GM12878 (cell line): Measurements from ENCODE around the gene SRSF2. TPM values are rescaled to one million over a fixed set of nuclear protein-coding genes. Genes with fewer than 3 reads are reported as not detected.

Experiments used
- ATAC-seq: fragments of 200-7000 bp; cut with Tn5 transposase; 3 replicates; pipeline ENCODE4 v1.9.1; 2020; ENCODE audit warnings: mild to moderate bottlenecking, moderate library complexity
- BruUV-seq: library from RNA; stranded (reverse); fragments of 400-500 nt; replicated peaks from 2 replicates; lab custom pipeline; 2021; lab: Mats Ljungman, UMichigan
- CTCF ChIA-PET: fragments of 300-600 bp; sonication (Branson Sonifier 250); formaldehyde crosslinking; extraction: SDS; loops from one replicate; lab custom pipeline; 2021; ENCODE audit warnings: inconsistent platforms; lab: Yijun Ruan, JAX
- POLR2A ChIA-PET: fragments of 350-600 bp; formaldehyde crosslinking; extraction: SDS; loops from one replicate; lab custom pipeline; 2021; ENCODE audit warnings: inconsistent platforms; lab: Charles Lee
- RAD21 ChIA-PET: fragments of 300-600 bp; sonication (Branson Sonifier 250); formaldehyde crosslinking; loops from one replicate; lab custom pipeline; 2023; ENCODE audit warnings: antibody characterized with exemption; ENCODE audit not compliant: unreplicated experiment; lab: Charles Lee
- SMC1A ChIA-PET: fragments of 300-600 bp; sonication (Branson Sonifier 250); formaldehyde crosslinking; loops from one replicate; lab custom pipeline; 2023; ENCODE audit not compliant: unreplicated experiment, uncharacterized antibody; lab: Charles Lee
- DNase-seq: peaks from one replicate; pipeline ENCODE4 v3.0.0-alpha.2; 2011; ENCODE audit warnings: low read depth, low spot score
- FAIRE-seq: peaks from 3 replicates; lab custom pipeline; 2011; peaks lifted over from hg19 to GRCh38; lab: Jason Lieb, UNC
- H2AFZ ChIP-seq: 2 replicates; pipeline ENCODE4 v1.6.0; 2011; ENCODE audit warnings: low read depth, low read length, control low read depth; ENCODE audit not compliant: control insufficient read depth
- H3K27ac ChIP-seq: 2 replicates; pipeline ENCODE4 v1.5.1; 2011; ENCODE audit warnings: control low read depth; ENCODE audit not compliant: control insufficient read depth, insufficient read depth
- H3K27me3 ChIP-seq, 2 experiments: replicated peaks in 1 of 2; 2 replicates each; pipeline versions ENCODE4 v1.6.0 to v1.6.1; 2011; ENCODE audit warnings: low read length in 1 of 2; ENCODE audit not compliant: control insufficient read depth in 2 of 2, insufficient read depth in 2 of 2
- H3K36me3 ChIP-seq, 2 experiments: 2 replicates each; pipeline ENCODE4 v1.5.1; 2011; ENCODE audit warnings: low read length in 1 of 2; ENCODE audit not compliant: control insufficient read depth in 2 of 2, insufficient read depth in 2 of 2
- H3K4me1 ChIP-seq: 2 replicates; pipeline ENCODE4 v1.6.1; 2011; ENCODE audit warnings: mild to moderate bottlenecking, low read length, moderate library complexity, mixed read lengths; ENCODE audit not compliant: control insufficient read depth, insufficient read depth
- H3K4me2 ChIP-seq: 2 replicates; pipeline ENCODE4 v1.6.0; 2011; ENCODE audit warnings: control low read depth; ENCODE audit not compliant: control insufficient read depth, insufficient read depth
- H3K4me3 ChIP-seq: fragments of 200-600 bp; sonication (generic); 2 replicates; pipeline ENCODE4 v1.5.1; 2016
- H3K79me2 ChIP-seq: 2 replicates; pipeline ENCODE4 v1.6.0; 2011; ENCODE audit warnings: low read length; ENCODE audit not compliant: control insufficient read depth, insufficient read depth
- H3K9ac ChIP-seq: 2 replicates; pipeline ENCODE4 v1.8.0; 2011; ENCODE audit warnings: low read length, control low read depth, mixed read lengths; ENCODE audit not compliant: control insufficient read depth, insufficient read depth
- H3K9me3 ChIP-seq: replicated peaks from 3 replicates; pipeline ENCODE4 v1.5.1; 2011; ENCODE audit warnings: mild to moderate bottlenecking, low read length; ENCODE audit not compliant: control insufficient read depth, insufficient read depth
- H4K20me1 ChIP-seq: 2 replicates; pipeline ENCODE4 v1.6.0; 2011; ENCODE audit not compliant: control insufficient read depth, insufficient read depth
- BACH1 ChIP-seq: fragments of 450-650 bp; IDR thresholded peaks from 2 replicates; pipeline ENCODE4 v1.6.1; 2017; ENCODE audit warnings: mild to moderate bottlenecking, borderline replicate concordance
- CBX5 ChIP-seq: sonication (generic); IDR thresholded peaks from 2 replicates; pipeline ENCODE4 v1.6.1; 2016; ENCODE audit warnings: low read depth, moderate library complexity, mild to moderate bottlenecking, inconsistent platforms
- CEBPB ChIP-seq, 2 experiments: fragments of 150-350 bp in 1 of 2; IDR thresholded peaks; 2 replicates each; pipeline ENCODE4 v1.6.1; 2012 to 2014; ENCODE audit warnings: low read depth in 2 of 2, low read length in 2 of 2, borderline replicate concordance in 1 of 2, inconsistent platforms in 1 of 2
- CHD4 ChIP-seq: fragments of 200-600 bp; sonication (generic); IDR thresholded peaks from 2 replicates; pipeline ENCODE4 v1.6.1; 2016; ENCODE audit warnings: mild to moderate bottlenecking
- MYB ChIP-seq: fragments of 150-350 bp; IDR thresholded peaks from 2 replicates; pipeline ENCODE4 v1.6.1; 2014; ENCODE audit warnings: mild to moderate bottlenecking, low read depth, low read length, borderline replicate concordance
- NBN ChIP-seq: fragments of 450-650 bp; IDR thresholded peaks from 2 replicates; pipeline ENCODE4 v1.6.1; 2016
- PAX8 ChIP-seq: fragments of 450-650 bp; IDR thresholded peaks from 2 replicates; pipeline ENCODE4 v1.6.1; 2017; ENCODE audit warnings: mild to moderate bottlenecking, moderate library complexity
- POLR2AphosphoS2 ChIP-seq: IDR thresholded peaks from 2 replicates; pipeline ENCODE4 v1.6.1; 2011; ENCODE audit warnings: low read depth, mild to moderate bottlenecking, low read length, improper control_type of control experiment, moderate library complexity
- SUPT20H ChIP-seq: IDR thresholded peaks from 2 replicates; pipeline ENCODE4 v1.6.1; 2011; ENCODE audit warnings: low read depth, mild to moderate bottlenecking, low read length, moderate library complexity, borderline replicate concordance; ENCODE audit not compliant: control insufficient read depth
- WRNIP1 ChIP-seq: IDR thresholded peaks from 2 replicates; pipeline ENCODE4 v1.6.1; 2011; ENCODE audit warnings: low read depth, low read length, improper control_type of control experiment, borderline replicate concordance
- WGBS: methylation state at CpG from one replicate; pipeline ENCODE4 v1.1.6; 2016; ENCODE audit warnings: low lambda C conversion rate; ENCODE audit not compliant: insufficient replicate concordance, insufficient coverage; ENCODE audit errors: missing lambda C conversion rate; 5-methylcytosine and 5-hydroxymethylcytosine counted together
- in situ Hi-C: fragments of 300-500 bp; cut with MboI; formaldehyde crosslinking; loops from 9 replicates; pipeline ENCODE4 v1.14.3; 2018; ENCODE audit warnings: mixed read lengths
- intact Hi-C: fragments of 100-400 bp; cut with micrococcal nuclease; formaldehyde crosslinking; loops from one replicate; pipeline ENCODE4 v1.14.2; 2022; ENCODE audit not compliant: unreplicated experiment
- polyA plus RNA-seq, 11 experiments: library from polyadenylated mRNA; depleted of rRNA in 4 of 11; unstranded in 6 of 11; stranded (reverse) in 5 of 11; fragments of >200 nt; fragmentation: Nextera tagmentation in 4 of 11; fragmentation: Illumina TruSeq in 1 of 11; extraction: Ambion mirVana in 4 of 11; extraction: Trizol in 1 of 11; gene quantifications; 1 replicate in 1 of 11; 2 replicates in 10 of 11; pipeline versions ENCODE4 v1.2.1 to v1.2.3, GENCODE V29; 2011 to 2016; ENCODE audit warnings: inconsistent platforms in 2 of 11, missing spikeins in 2 of 11, low read depth in 1 of 11
- total RNA-seq, 4 experiments: library from RNA; depleted of rRNA in 3 of 4; stranded (reverse); fragments of >200 nt in 3 of 4; fragmentation: Illumina TruSeq in 1 of 4; extraction: Trizol in 1 of 4; gene quantifications; 2 replicates each; pipeline versions ENCODE4 v1.2.1 to v1.2.3, GENCODE V29; 2013 to 2021
- TF ChIP-seq, protein P1 (sequence below): fragments of 450-650 bp; IDR thresholded peaks from 2 replicates; pipeline ENCODE4 v1.6.1; 2016; ENCODE audit warnings: mild to moderate bottlenecking
- TF ChIP-seq, protein P2 (sequence below): fragments of 450-650 bp; IDR thresholded peaks from 2 replicates; pipeline ENCODE4 v1.6.1; 2016; ENCODE audit warnings: mild to moderate bottlenecking

Gene SRSF2
- total and polyA plus RNA-seq, 10 of the 15 experiments (the other 5 are each of a cell fraction or from before 2014, with no cell fraction given): 225 to 795 (median 410) TPM

DNA sequence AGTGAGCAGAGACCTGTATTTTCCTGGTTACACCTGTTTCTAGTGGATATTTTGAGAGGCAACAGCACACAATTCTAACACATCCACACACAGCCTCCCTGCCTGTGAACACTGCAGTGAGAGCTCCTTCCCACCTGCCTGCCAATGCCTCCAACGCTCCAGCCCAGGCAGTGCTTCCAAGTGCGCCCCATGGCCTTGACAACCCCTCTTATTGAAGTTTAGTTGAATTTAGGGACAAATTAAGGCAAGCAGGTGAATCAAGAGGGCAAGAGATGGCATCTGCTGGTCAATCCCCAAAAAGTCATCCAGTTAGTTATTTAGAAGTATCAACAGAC is 21.7 kb downstream of the SRSF2 start:
- no peak for FAIRE-seq
- H3K36me3 ChIP-seq: peaks cover 12 to 38% of the 10 kb centered on the region in 2 experiments

More for the DNA sequence above, 21.7 kb downstream of the SRSF2 start:
- ATAC-seq (no peak), DNase-seq (no peak)
- no peak overlapping the region for H2AFZ ChIP-seq
- no peaks in the 10 kb centered on the region for H3K27me3 ChIP-seq
- H3K4me3 ChIP-seq: no peak overlapping the region
- no TSS peak for BruUV-seq
- ChIA-PET CTCF (interaction anchor here (0.7 to 6.5 kb wide), 6 partner anchors 11 to 91 kb away, joined by 3 to 65 read pairs (median 5); partner anchors contain the start of genes JMJD6 and METTL23), RAD21 (interaction anchor here (0.7 kb wide), 1 partner anchor 9 kb away, joined by 3 read pairs; no protein-coding TSS in a partner anchor), SMC1A (no interaction called here), POLR2A (interaction anchor here (1.3 kb wide), 1 partner anchor 11 kb away, joined by 3 read pairs; the partner anchor contains the start of genes JMJD6 and METTL23)
- no peaks in the 10 kb centered on the region for H3K9me3 ChIP-seq
- no peak overlapping the region for H3K27ac ChIP-seq
- intact Hi-C loops (loop anchor here (10.0 kb wide), 1 partner anchor 91 kb away; no protein-coding TSS in a partner anchor), in situ Hi-C loops (no loop called here)
- H3K79me2 ChIP-seq: no peaks in the 10 kb centered on the region
- H3K4me2 ChIP-seq: peak overlapping the region; percentile 30; the same call in 1 of the 2 replicates
- H3K9ac ChIP-seq: no peak overlapping the region
- peaks cover 8% of the 10 kb centered on the region for H3K4me1 ChIP-seq
- 95% methylated on average over 2 of the region's 2 CpGs for WGBS
- peaks cover 5% of the 10 kb centered on the region for H4K20me1 ChIP-seq
- TF ChIP-seq CBX5 (no peak), MYB (no peak), NBN (no peak), PAX8 (no peak), BACH1 (no peak), WRNIP1 (no peak), SUPT20H (no peak), POLR2AphosphoS2 (no peak), CHD4 (no peak), CEBPB (IDR thresholded peaks at IDR 0.05; ENCODE audit: borderline replicate concordance in 1 of 2, low read depth in 2 of 2, low read length in 2 of 2) (no peak)
- TF ChIP-seq, protein P1, sequence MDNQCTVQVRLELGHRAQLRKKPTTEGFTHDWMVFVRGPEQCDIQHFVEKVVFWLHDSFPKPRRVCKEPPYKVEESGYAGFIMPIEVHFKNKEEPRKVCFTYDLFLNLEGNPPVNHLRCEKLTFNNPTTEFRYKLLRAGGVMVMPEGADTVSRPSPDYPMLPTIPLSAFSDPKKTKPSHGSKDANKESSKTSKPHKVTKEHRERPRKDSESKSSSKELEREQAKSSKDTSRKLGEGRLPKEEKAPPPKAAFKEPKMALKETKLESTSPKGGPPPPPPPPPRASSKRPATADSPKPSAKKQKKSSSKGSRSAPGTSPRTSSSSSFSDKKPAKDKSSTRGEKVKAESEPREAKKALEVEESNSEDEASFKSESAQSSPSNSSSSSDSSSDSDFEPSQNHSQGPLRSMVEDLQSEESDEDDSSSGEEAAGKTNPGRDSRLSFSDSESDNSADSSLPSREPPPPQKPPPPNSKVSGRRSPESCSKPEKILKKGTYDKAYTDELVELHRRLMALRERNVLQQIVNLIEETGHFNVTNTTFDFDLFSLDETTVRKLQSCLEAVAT: no peak
- TF ChIP-seq, protein P2, sequence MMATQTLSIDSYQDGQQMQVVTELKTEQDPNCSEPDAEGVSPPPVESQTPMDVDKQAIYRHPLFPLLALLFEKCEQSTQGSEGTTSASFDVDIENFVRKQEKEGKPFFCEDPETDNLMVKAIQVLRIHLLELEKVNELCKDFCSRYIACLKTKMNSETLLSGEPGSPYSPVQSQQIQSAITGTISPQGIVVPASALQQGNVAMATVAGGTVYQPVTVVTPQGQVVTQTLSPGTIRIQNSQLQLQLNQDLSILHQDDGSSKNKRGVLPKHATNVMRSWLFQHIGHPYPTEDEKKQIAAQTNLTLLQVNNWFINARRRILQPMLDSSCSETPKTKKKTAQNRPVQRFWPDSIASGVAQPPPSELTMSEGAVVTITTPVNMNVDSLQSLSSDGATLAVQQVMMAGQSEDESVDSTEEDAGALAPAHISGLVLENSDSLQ: no peak
